Mesendoderm (in vitro differentiated cells): Measurements from ENCODE around the gene RASD2.
A peak's percentile ranks its signal among the peaks of the same experiment; 100 is the strongest.

Source experiments
- DNase-seq: peaks from one replicate; pipeline ENCODE4 v3.0.0; 2013
- H2AK5ac ChIP-seq: 2 replicates; pipeline ENCODE4 v1.6.1; 2013; ENCODE audit warnings: low read length, inconsistent platforms
- H2BK120ac ChIP-seq: 2 replicates; pipeline ENCODE4 v1.6.1; 2013; ENCODE audit warnings: low read depth, mild to moderate bottlenecking, low read length, moderate library complexity, mixed read lengths
- H2BK15ac ChIP-seq: replicated peaks from 2 replicates; pipeline ENCODE4 v1.6.1; 2013; ENCODE audit warnings: low read depth, mild to moderate bottlenecking, moderate library complexity
- H2BK5ac ChIP-seq: 2 replicates; pipeline ENCODE4 v1.6.1; 2013; ENCODE audit warnings: low read length, inconsistent platforms
- H3K18ac ChIP-seq: 2 replicates; pipeline ENCODE4 v1.6.1; 2013; ENCODE audit warnings: mild to moderate bottlenecking, low read length, mixed read lengths
- H3K23ac ChIP-seq: one replicate; pipeline ENCODE4 v1.6.1; 2013; ENCODE audit warnings: low read length
- H3K27ac ChIP-seq: 2 replicates; pipeline ENCODE4 v1.5.1; 2013; ENCODE audit warnings: low read depth, mild to moderate bottlenecking, inconsistent platforms, low read length, moderate library complexity
- H3K27me3 ChIP-seq: 2 replicates; pipeline ENCODE4 v1.6.1; 2013; ENCODE audit warnings: low read length, control low read depth, mild to moderate bottlenecking, inconsistent platforms; ENCODE audit not compliant: insufficient read depth, poor library complexity
- H3K36me3 ChIP-seq: 2 replicates; pipeline ENCODE4 v1.6.1; 2013; ENCODE audit warnings: low read length, inconsistent platforms; ENCODE audit not compliant: control insufficient read depth, insufficient read depth
- H3K4ac ChIP-seq: one replicate; pipeline ENCODE4 v1.6.1; 2013; ENCODE audit warnings: low read depth, mild to moderate bottlenecking, low read length, moderate library complexity
- H3K4me1 ChIP-seq: 2 replicates; pipeline ENCODE4 v1.6.1; 2013; ENCODE audit warnings: low read depth, low read length, inconsistent platforms; ENCODE audit not compliant: control insufficient read depth
- H3K4me2 ChIP-seq: 2 replicates; pipeline ENCODE4 v1.6.1; 2013; ENCODE audit warnings: low read length
- H3K4me3 ChIP-seq: 2 replicates; pipeline ENCODE4 v1.5.1; 2013; ENCODE audit warnings: mild to moderate bottlenecking, low read length
- H3K56ac ChIP-seq: one replicate; pipeline ENCODE4 v1.6.1; 2013; ENCODE audit warnings: low read length
- H3K79me1 ChIP-seq: 2 replicates; pipeline ENCODE4 v1.6.1; 2013; ENCODE audit warnings: low read length, inconsistent platforms
- H3K79me2 ChIP-seq: 2 replicates; pipeline ENCODE4 v1.6.1; 2013; ENCODE audit warnings: mild to moderate bottlenecking, low read length; ENCODE audit not compliant: control insufficient read depth, insufficient read depth
- H3K9ac ChIP-seq: 2 replicates; pipeline ENCODE4 v1.6.1; 2013; ENCODE audit warnings: low read length, inconsistent platforms
- H4K5ac ChIP-seq: one replicate; pipeline ENCODE4 v1.6.1; 2013; ENCODE audit warnings: low read length
- H4K8ac ChIP-seq: one replicate; pipeline ENCODE4 v1.6.1; 2013; ENCODE audit warnings: low read depth, mild to moderate bottlenecking, control low read depth, low read length, moderate library complexity
- WGBS: extraction: QIAGEN DNeasy Blood & Tissue Kit; methylation state at CpG from one replicate; pipeline ENCODE4 v1.1.7; 2013; ENCODE audit warnings: low lambda C conversion rate, missing lambda C conversion rate; ENCODE audit not compliant: insufficient coverage; ENCODE audit errors: extremely low coverage; 5-methylcytosine and 5-hydroxymethylcytosine counted together

The RASD2 gene

GRCh38 chr22:35496768-35497312 lies 43.8 kb upstream of the RASD2 start:
- Histone ChIP-seq H2BK120ac (no peak overlapping the region), H4K5ac (no peak overlapping the region), H2BK15ac (no peak overlapping the region), H3K4me1 (no peaks in the 10 kb centered on the region), H3K56ac (no peak overlapping the region), H3K23ac (no peak overlapping the region), H4K8ac (no peak overlapping the region), H3K79me2 (no peaks in the 10 kb centered on the region), H3K27ac (no peak overlapping the region), H3K9ac (no peak overlapping the region), H2AK5ac (no peak overlapping the region), H3K4ac (no peak overlapping the region), H3K36me3 (no peaks in the 10 kb centered on the region), H3K79me1 (no peaks in the 10 kb centered on the region), H2BK5ac (no peak overlapping the region), H3K4me2 (no peak overlapping the region), H3K27me3 (no peaks in the 10 kb centered on the region), H3K4me3 (no peak overlapping the region), H3K18ac (no peak overlapping the region)
- no CpG with 5 or more reads among the region's 6 CpGs for WGBS
- DNase-seq, result no peak

- peak; percentile 26 for DNase-seq
- Histone ChIP-seq H2BK120ac (no peak overlapping the region), H3K36me3 (no peaks in the 10 kb centered on the region), H3K27me3 (no peaks in the 10 kb centered on the region), H3K4me1 (no peaks in the 10 kb centered on the region), H3K18ac (no peak overlapping the region), H2AK5ac (no peak overlapping the region), H4K8ac (no peak overlapping the region), H3K23ac (no peak overlapping the region), H3K27ac (no peak overlapping the region), H3K9ac (no peak overlapping the region), H3K4ac (no peak overlapping the region), H3K79me2 (no peaks in the 10 kb centered on the region), H3K4me3 (no peak overlapping the region), H2BK5ac (no peak overlapping the region), H4K5ac (no peak overlapping the region), H3K56ac (no peak overlapping the region), H3K4me2 (no peak overlapping the region), H3K79me1 (no peaks in the 10 kb centered on the region), H2BK15ac (no peak overlapping the region)
- WGBS, result no CpG with 5 or more reads among the region's 14 CpGs
These were observed 42.4 kb upstream of the RASD2 start for GRCh38 chr22:35498026-35498800.

GRCh38 chr22:35502836-35503235 lies 37.8 kb upstream of the RASD2 start:
- Histone ChIP-seq H3K79me1 (no peaks in the 10 kb centered on the region), H3K4ac (no peak overlapping the region), H2BK120ac (no peak overlapping the region), H3K4me2 (no peak overlapping the region), H3K23ac (no peak overlapping the region), H3K18ac (no peak overlapping the region), H3K4me1 (no peaks in the 10 kb centered on the region), H2AK5ac (no peak overlapping the region), H2BK5ac (no peak overlapping the region), H4K5ac (no peak overlapping the region), H2BK15ac (no peak overlapping the region), H4K8ac (no peak overlapping the region), H3K36me3 (no peaks in the 10 kb centered on the region), H3K56ac (no peak overlapping the region), H3K27ac (no peak overlapping the region), H3K9ac (no peak overlapping the region), H3K27me3 (no peaks in the 10 kb centered on the region), H3K79me2 (no peaks in the 10 kb centered on the region), H3K4me3 (no peak overlapping the region)
- WGBS, result no CpG with 5 or more reads among the region's 3 CpGs
- no peak for DNase-seq

- H2AK5ac ChIP-seq, result no peak overlapping the region
- H3K27ac ChIP-seq, result no peak overlapping the region
- H3K4me1 ChIP-seq, result no peaks in the 10 kb centered on the region
- no peak overlapping the region for H4K5ac ChIP-seq
- no peak overlapping the region for H3K9ac ChIP-seq
- no peak overlapping the region for H3K23ac ChIP-seq
- H3K79me1 ChIP-seq, result no peaks in the 10 kb centered on the region
- no peaks in the 10 kb centered on the region for H3K36me3 ChIP-seq
- H4K8ac ChIP-seq, result no peak overlapping the region
- no peak overlapping the region for H2BK5ac ChIP-seq
- H2BK120ac ChIP-seq, result no peak overlapping the region
- H3K4me3 ChIP-seq, result no peak overlapping the region
- no peak overlapping the region for H3K18ac ChIP-seq
- no peaks in the 10 kb centered on the region for H3K27me3 ChIP-seq
- no peak overlapping the region for H3K56ac ChIP-seq
- no peak overlapping the region for H3K4me2 ChIP-seq
- DNase-seq, result no peak
- H3K79me2 ChIP-seq, result no peaks in the 10 kb centered on the region
- no peak overlapping the region for H3K4ac ChIP-seq
- H2BK15ac ChIP-seq, result no peak overlapping the region
- no CpG with 5 or more reads among the region's 7 CpGs for WGBS
These were observed 35.0 kb upstream of the RASD2 start for GRCh38 chr22:35505399-35506258.

GRCh38 chr22:35506259-35506570 lies 34.4 kb upstream of the RASD2 start:
- H3K56ac ChIP-seq, result no peak overlapping the region
- no peaks in the 10 kb centered on the region for H3K27me3 ChIP-seq
- H3K27ac ChIP-seq, result no peak overlapping the region
- no peak overlapping the region for H3K18ac ChIP-seq
- H2BK15ac ChIP-seq, result no peak overlapping the region
- H4K5ac ChIP-seq, result no peak overlapping the region
- H4K8ac ChIP-seq, result no peak overlapping the region
- no peak overlapping the region for H3K4me3 ChIP-seq
- H2AK5ac ChIP-seq, result no peak overlapping the region
- no peak overlapping the region for H3K4ac ChIP-seq
- no peaks in the 10 kb centered on the region for H3K79me2 ChIP-seq
- no peak overlapping the region for H3K23ac ChIP-seq
- no peaks in the 10 kb centered on the region for H3K4me1 ChIP-seq
- H3K79me1 ChIP-seq, result no peaks in the 10 kb centered on the region
- no CpG with 5 or more reads among the region's 2 CpGs for WGBS
- H2BK120ac ChIP-seq, result no peak overlapping the region
- H3K36me3 ChIP-seq, result no peaks in the 10 kb centered on the region
- H2BK5ac ChIP-seq, result no peak overlapping the region
- H3K4me2 ChIP-seq, result no peak overlapping the region
- no peak overlapping the region for H3K9ac ChIP-seq
- no peak for DNase-seq
